T-helper 22 cell (primary cell): ENCODE measurements around the gene DUSP9.

Experiments used
- DNase-seq: peaks from one replicate; pipeline ENCODE4 v3.0.0-alpha.2; 2020; ENCODE audit warnings: low read depth

The DUSP9 gene

GRCh38 chrX:153647461-153648357 lies 706 bp downstream of the DUSP9 start:
- DNase-seq, result no peak

- DNase-seq, result no peak
Measured at GRCh38 chrX:153648358-153649177, 1.6 kb downstream of the DUSP9 start.

DNA sequence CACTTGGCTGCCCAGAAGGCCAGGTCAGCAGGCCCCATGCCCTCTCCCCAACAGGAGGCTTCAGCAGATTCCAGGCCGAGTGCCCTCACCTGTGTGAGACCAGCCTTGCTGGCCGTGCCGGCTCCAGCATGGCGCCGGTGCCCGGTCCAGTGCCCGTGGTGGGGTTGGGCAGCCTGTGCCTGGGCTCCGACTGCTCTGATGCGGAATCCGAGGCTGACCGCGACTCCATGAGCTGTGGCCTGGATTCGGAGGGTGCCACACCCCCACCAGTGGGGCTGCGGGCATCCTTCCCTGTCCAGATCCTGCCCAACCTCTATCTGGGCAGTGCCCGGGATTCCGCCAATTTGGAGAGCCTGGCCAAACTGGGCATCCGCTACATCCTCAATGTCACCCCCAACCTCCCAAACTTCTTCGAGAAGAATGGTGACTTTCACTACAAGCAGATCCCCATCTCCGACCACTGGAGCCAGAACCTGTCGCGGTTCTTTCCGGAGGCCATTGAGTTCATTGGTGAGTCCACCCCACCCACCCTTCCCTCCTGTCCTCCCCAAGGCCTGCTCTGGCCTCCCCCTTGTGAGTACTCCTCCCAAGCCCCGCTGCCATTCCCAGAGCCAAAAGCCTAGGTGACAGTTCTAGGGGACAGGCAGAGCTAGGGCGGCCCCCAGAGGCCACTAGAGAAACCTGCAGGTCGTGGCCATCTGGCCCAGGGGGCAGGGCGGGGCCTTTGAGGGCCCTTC lies 2.3 kb downstream of the DUSP9 start:
- no peak for DNase-seq

- no peak for DNase-seq
Measured at GRCh38 chrX:153649915-153650782, 3.1 kb downstream of the DUSP9 start.

DNA sequence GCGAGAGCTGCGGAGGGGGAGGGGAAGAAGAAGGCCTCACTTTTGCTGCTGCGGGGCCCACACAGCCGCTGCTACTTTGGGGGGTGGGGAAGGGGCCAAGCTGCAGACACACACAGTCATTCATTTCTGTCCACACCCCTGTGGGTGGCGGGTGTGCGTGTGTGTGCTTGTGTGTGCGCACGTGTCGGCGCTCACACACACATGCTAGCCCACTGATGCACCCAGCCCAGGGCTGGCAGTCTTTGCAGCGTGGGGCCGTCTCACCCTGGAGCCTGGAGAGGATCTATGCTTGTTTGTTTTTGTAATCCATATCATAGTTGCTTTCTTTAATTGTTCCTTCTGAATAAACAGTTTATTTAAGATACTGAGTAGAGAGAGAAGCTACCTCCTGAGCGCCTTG lies 4.0 kb downstream of the DUSP9 start:
- DNase-seq, result no peak

DNA sequence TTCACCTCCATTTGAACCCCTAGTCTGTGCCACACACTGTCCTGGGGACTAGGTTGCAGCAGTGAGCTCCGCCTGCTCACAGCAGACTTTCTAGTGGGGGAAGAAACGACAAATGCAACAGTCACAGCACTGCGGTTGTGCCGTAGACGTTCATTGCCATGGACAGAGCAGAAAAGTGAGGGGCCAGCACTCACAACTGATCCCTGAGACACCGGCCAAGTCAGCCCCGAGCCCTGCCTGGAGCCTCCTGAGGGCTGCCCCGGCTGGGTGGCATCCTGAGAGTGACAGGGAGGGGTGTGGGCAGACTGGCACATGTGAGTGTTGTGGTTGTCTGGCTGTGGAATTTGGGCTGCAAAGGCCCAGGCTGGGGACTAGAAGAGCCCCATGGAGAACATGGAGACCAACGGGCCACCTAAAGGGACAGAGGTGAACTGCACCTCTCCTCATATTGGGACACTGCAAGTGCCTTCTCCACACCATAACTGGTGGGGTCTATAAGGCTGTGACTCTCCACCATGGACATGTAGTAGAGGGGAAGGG lies 4.6 kb downstream of the DUSP9 start:
- DNase-seq, result no peak

DNA sequence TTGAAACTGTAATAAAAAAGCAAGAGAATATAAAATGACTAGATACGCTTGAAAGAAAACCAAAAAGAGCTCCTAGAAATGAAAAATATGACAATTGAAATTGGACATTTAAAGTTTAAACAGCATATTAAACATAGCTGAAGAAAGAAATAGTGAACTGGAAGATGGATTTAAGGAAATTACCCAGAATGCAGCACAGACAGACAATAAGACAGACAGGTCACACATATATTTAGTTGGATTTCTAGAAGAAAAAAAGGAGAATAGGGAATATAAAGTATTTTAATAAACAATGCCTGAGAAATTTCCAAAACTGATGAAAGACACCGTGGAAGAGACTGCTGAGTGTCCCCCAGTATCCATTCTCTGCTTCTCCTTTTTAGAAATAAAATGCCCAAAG lies 6.6 kb downstream of the DUSP9 start:
- DNase-seq, result no peak

- DNase-seq, result no peak
Measured at GRCh38 chrX:153657161-153657560, 10.2 kb downstream of the DUSP9 start.

GRCh38 chrX:153659268-153659667 lies 12.3 kb downstream of the DUSP9 start:
- no peak for DNase-seq

GRCh38 chrX:153662266-153662665 lies 15.3 kb downstream of the DUSP9 start:
- no peak for DNase-seq

DNA sequence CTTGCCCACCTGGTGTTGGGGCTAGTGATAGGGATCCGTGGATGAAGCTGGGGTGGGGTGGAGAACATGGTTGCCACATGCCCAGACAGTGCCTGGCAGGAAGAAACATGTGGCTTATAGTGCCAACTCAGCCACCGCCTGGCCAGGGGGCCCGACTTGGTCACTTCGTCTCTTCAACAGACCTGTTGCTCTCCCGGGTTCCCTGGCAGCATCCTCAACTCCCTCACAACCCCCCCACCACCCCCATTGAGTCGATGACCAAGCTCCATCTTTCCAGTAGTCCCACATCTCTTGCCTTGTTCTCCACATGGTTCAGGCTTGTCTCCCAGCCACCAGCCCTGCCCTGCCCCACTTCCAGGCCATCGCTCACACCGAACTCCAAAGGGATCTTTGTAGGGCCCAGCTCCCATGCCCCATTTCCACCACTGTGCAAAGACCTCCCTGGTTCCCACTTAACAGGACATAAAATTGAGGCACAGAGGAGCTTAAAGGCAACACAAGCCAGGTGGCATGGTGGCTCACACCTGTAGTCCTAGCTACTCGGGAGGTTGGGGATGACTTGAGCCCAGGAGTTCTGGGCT lies 18.8 kb downstream of the DUSP9 start:
- no peak for DNase-seq

- DNase-seq, result no peak
Measured at GRCh38 chrX:153667281-153667955, 20.4 kb downstream of the DUSP9 start.

DNA sequence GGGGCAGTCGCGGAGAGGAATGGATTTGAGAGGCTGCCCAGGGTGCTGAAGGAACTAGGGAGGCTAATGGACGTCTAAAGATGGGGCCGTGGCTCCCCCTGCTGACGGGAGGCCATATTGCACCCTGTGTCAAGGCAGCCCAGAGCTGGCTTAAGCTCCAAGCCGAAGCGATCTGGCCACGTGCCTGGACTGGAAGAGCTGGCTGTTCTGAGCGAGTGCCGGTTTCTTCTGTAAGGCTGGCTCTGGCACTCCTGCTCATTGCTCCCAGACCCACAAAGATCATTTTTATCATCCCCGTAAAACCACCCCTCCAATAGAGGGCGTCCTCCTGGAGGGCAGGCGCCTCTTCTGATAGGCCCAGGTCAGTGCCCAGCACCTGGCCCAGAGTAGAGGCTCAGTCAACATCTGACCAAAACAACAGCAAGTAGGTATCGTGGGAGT lies 21.0 kb downstream of the DUSP9 start:
- DNase-seq, result peak; percentile 39

DNA sequence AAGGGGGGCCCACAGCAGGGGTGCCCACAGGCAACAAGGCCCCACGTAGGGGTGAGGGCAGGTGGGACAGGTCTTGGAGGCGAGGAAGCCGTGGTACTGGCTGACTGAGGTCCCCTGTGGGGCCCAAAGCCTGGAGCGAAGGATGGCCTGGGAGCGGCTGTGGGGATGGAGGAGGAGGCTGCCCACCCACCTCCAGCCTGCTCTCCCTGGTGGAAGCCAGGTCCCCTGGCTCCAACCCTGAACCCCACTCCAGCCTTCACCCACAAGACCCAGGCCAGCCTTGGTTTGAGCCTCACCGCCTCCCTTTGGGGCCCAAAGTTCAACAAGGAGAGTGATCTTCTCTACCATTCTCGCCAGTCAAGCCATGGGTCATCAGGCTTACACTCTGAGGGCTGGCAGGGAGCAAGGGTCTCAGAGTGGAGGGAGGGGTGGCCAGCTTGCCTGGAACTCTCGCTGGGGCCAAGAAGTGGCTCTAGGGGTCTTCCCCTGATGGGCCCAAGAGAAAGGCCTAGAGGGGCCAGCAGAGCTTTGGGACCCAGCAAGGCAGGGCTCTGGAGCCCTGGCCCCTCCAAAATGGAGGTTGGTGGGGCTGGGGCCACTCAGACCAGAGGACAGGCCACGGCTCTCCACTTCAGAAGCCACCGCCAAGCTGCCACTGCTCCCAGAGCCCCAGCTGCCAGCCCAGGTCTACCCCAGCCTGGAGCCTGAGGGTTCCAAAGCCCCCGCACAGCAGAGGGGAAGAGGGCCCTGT lies 21.6 kb downstream of the DUSP9 start:
- no peak for DNase-seq

GRCh38 chrX:153669174-153669890 lies 22.3 kb downstream of the DUSP9 start:
- no peak for DNase-seq

DNA sequence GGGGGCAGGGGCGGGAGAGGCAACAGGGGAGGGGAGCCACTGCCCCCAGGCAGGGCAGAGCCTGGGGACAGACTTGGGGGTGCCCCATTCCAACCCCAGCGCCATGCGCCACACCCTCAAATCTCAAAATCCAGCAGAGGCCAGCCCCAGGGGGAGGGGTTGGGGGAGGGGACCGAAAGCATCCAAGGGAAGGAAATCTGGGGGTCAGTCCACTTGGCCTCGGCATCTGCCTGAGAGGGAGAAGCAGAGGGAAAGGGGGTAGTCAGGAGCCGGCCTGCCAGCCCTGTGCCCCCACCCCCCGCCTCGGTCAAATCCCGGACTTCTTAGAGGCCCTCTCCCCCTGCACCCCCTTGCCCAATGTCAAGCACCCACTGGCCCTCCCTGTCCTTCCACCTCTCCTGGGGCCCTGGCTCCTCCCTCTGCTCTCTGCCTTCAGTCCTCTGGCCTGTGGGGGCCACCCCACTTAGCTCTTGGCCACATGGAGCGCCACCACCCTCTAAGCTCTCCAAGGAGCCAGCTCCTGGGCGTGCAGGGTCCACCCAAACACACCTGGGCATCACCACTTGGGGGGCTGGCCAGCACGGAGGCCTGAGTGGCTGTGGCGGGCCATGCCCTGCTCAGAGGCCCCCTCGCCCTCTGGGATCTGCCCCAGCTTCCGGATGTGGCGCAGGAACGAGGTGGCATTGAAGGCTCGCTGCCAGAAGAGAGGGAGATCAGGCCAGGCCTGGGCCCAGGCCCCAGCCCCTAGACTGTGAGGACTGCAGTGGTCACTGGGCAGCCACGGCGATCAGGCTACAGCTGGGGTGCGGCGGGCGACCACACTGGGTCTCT lies 23.1 kb downstream of the DUSP9 start:
- no peak for DNase-seq

- no peak for DNase-seq
Measured at GRCh38 chrX:153670748-153671588, 24.0 kb downstream of the DUSP9 start.
